ENCODE measurements around the gene ZMIZ1.

Gene ZMIZ1

DNA sequence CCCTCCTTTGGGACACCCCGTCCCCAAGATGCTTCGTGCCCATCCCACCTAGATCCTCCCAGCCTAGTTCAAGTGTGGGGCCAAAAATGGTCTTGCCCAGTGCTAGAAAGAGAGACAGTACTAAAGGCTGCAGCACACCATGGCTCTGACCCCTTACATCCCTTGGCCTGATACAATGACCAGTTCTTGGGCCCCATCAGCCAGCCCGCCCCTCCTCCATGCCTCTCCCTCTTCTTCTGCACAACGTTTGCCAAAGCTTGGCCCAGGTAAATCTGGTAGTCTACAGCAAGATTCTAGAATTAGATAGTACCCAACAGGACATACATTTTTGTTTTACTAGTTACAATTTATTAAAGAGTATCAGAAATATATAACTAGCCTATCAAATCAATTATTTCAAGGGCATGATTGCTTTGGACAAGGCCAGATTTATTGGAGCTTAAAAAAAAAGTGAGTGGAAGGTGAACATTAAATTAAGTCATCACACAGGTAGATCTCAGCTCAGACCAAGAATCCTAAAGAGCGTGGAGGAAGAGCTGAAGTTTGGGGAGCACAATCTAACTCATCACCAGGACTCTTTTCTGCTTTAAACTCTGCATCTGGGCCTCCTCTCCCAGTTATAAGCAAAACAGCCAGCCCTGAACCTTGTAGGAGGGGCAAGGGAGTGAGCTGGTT is 69.8 kb downstream of the ZMIZ1 start:
- no peak for DNase-seq (ENCODE audit: low read depth)

DNA sequence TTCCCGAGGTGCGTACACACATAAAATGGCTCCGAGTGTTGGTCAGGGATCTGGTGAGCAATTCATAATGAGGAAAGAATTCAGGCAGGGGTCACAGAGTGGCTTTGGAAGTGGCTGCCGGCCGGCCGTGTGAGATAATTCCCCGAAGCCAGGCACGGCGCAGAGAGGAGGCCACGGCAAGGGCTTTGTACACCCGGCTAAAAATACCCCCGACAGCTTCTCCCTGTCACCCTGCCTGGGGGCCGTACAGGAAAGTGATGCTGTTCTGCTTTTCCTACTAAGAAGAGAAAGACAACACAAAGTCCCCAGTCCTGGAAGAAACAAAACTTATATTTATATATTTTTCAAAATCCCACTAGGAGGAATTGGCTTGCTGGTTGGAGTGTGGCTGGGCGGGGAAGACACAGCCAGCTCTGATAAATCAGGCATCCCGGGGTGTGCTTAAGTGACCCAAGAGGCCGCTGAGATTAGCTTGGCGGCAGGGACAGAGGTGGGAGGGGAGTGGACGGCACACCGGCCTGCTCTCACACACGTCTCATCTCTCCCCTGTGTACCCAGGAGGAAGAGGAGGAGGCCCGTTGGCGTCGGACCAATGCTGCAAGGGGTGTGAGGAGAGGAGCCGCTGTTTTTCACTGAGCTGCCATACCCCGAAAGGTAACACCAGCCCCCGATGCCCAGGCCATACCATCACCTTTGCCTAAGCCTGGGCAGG is 70.5 kb downstream of the ZMIZ1 start:
- DNase-seq (ENCODE audit: low read depth): no peak

DNA sequence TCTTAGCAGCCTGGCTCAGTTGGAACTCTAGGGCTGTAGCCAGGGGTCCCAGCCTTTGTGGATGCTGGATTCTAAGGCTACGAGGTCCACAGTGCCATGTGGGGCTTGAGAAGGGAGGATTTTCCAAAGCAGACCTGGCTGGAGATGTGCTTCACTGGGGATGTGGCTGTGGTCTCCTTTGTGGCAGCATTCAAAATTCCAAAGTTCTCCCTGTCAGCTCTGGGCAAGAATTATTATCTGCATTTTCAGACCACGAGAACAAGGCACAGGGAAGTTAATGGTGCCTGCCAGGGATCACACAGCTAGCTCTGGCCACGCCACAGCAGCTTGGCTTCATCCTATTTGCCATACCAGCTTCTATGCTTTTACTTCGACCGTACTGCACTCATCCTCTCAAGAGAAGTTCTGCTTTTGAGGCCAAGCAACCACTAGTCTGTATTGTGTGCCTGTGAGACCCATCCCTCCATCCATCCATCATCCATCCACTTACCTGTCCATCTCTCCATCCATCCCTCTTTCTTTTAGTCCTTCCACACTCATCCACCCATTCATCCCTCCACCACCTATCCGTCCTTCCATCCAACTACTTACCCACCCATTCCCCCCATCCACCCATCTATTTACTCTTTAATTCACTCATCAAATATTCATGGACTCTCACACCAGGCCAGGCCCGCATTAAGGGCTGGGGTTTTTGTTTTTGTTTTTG is 71.5 kb downstream of the ZMIZ1 start:
- DNase-seq (ENCODE audit: low read depth): no peak

DNA sequence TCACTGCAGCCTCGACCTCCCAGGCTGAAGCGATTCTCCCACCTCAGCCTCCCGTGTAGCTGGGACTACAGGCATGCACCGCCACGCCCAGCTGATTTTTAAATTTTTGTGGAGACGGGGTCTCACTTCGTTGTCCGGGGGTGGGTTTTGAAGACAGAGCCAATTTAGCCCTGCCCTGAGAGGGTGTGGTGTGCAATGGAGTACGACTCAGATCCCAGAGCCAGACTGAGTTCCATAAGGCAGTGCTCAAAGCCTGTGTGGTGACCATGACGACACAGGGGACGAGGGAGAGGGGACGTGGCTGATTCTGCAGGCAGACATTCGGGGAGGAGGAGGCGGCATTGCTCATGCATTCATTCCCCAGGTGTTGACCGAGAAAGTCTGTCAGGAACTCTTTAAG is 72.1 kb downstream of the ZMIZ1 start:
- no peak for DNase-seq (ENCODE audit: low read depth)

DNA sequence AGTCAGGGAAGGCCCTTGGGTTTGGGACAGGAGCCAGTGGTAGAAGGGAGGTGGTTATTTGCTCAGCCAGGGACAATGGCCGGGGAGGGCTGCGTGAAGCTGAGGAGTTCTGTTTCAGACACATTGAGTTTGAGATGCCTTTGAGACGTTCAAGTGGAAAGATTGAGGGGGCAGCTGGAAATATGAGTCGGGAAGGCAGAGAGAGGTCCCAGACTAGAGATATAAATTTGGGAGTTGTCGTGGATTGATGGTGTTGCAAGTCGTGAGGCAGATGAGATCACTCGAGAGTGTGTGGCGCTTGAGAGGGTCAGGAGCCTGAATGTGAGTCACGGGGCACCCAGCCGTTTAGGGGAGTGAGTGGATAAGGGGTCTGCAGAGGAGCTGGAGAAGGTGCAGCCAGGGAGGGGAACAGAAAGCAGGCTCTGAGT is 73.3 kb downstream of the ZMIZ1 start:
- no peak for DNase-seq (ENCODE audit: low read depth)

DNA sequence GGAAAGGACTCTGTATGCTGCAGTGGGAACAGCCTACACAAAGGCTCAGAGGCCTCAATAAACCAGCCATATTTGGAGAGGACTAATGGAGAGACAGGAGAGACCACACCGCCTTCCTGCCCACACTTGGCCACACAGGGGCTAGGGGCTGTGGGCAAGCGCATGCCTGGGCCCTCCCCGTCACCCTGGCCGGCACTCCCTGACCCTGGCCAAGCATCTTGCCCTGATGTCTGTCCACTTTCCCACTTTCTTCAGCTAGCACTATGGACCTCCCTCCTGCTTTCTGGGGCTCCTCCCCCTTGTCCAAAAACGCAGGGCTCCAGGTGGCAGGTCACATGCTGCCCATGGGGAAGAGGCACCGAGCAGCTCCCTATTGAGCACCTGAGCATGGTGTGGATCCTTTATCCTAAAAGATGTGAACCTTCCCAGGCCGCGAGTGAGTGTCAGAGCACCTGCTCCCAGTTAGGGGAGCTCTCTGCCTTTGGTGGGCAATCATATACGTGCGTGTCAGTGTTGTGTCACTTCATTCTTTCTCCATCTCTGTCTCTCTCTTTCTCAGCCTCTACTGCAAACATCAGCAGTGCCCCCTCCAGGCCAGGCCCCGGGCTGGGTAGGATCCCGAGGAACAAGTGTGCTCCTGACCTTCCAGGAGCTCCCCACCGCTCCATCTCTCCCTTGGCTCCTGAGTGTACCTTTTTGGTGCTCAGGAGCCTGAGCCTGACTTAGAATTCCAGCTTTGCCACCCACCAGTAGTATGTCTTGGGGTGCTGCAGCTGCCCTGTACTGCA is 74.0 kb downstream of the ZMIZ1 start:
- no peak for DNase-seq (ENCODE audit: low read depth)

DNA sequence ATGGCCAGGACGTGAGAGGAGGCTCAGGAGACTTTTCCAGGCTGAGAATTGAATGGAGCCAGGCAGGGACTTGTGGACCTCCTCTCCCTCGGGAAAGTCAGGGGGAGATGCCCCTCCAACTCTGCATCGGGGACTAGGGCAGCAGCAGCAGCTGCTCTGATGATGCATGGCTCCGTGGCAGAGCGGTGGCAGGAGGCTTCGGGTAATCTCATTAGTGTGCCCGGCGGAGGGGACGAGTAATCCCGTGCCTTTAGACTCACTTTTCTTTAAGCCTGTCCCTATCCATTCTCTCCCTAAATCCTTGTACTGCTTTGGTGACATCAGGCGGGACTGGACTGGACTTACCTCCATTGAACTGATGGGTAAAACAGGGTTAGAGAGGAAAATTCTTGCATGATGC is 75.1 kb downstream of the ZMIZ1 start:
- no peak for DNase-seq (ENCODE audit: low read depth)

DNA sequence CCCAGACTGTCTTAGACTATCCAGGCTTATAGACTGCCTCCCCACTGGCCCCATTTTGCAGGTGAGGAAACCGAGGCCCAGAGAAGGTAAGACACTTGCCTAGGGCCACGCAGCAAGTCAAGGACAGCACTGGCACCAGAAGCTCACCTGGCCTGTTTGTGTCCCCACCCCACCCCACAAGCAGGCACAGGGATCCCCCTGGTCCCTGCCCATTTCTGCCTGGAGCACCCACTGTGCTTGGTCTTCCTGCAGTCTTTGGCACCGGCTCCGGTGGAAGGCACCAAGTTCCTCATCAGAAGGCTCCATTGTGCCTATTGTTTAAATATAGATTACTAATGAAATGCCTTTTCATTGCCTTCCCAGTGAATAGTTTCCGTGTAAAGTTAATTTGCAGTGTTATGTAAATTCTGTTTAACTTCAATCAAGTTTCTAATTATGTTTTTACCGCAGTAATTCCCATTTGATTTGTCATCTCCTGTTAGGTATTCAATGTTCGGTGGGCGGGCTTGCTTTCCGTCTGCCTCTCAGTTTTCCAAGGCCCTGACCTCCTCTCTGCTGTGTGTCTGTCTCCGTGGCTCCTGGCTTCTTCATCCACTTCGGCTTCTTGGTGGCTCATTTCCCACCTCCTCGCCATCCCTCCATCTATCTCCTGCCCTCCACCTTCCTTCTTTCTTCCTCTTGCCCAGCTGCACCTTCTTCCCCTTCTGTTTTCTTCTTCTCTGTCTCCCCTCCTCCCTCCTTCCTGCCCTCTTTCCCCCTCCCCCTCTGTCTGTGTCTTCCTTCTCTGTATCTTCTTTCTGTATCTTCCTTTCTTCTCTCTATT is 75.8 kb downstream of the ZMIZ1 start:
- no peak for DNase-seq (ENCODE audit: low read depth)

DNA sequence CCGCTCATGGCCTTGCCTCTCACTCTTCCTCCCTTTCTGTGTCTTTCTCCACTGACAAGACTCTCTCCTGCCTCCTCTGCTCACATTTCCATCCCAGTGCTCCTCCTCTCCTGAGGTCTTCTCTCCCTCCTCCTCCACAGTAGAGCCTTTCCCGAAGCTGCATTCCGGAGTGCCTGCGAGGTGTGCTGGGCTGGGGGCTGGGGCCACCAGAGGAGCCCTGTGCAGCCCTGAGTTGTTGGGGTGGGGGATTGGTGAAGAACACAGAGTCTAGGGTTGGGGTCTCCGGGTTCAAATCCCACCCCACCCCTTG is 76.4 kb downstream of the ZMIZ1 start:
- DNase-seq (ENCODE audit: low read depth): no peak

DNA sequence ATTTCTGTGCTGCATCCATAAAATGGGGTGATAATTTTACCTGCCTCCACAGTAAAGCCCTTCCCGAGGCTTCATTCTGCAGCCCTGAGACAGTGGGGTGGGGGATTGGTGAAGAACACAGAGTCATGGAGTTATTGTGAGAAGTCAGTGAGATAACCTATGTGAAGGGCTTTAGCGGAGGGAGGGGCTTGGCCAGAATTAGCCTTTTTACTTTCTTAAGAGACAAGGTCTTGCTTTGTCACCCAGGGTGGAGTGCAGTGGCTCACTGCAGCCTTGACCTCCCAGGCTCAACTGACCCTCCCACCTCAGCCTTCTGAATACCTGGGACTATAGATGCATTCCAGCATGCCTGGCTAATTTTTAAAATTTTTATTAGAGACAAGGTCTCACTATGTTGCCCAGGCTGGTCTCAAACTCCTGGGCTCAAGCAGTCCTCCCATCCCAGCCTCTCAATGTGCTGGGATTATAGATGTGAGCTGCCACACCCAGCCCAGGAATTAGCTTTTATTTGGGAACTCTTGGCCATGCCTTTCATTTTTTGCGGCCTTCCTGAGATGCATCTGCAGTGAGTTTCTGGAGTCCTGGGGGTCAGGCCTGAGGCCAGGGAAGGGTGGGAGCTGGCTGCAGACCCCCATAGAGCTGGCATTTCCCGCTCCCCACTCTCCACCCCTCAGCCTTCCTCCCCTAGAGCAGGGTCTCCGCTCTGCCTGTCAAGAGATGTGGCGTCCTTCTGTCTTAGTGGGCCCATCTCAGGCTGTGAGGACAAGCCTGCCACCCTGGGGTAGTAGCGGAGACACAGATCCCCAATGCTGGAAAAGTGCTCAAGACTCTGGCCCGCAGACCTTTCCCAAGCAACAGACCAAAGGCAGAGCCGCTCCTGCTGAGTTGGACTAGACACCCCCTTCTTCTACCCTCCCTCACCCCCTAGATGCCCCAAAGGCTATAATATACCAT is 77.0 kb downstream of the ZMIZ1 start:
- no peak for DNase-seq (ENCODE audit: low read depth)

DNA sequence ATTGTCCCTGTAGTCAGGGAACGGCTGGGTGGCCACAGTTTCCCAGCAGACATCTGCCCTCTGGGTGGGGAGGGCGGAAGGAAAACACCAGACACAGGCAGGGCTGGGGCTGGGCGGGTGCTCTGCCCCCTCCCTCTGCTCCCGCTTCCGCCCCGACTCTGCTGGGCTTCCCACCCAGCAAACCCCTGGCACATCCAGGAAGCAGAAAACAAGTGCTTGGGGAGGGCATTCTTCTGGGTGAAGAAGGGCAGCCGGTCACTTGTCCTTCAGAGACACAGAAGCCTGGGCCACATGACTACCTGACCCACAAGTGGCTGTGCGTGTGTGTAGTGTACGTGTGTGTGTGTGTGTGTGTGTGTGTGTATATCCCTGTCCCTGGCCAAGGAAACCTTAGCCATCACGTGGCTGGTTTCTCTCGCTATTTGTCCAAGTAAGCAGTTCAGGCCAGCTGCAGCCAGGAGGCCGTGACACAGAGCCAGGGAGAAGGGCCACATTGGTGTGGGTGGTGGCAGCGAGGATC is 77.9 kb downstream of the ZMIZ1 start:
- DNase-seq (ENCODE audit: low read depth): no peak

DNA sequence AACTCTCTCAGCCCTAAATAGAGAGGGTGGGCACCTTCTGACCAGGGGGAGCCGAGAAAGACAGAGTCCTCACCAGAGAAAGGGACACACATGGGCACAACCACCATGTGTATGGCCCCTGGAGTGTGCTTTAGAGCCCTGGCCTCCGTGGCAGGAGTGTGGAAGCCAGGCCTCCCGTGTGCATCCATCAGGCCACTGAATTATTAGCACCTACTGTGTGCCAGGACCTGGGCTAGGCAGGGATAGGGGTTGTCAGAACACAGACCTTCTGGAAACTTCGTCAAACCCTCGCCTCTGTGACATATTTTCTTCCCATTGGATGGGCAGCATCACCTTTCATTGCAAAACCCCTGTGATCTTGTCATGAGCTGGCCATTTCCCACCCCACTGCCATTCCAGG is 78.5 kb downstream of the ZMIZ1 start:
- no peak for DNase-seq (ENCODE audit: low read depth)

DNA sequence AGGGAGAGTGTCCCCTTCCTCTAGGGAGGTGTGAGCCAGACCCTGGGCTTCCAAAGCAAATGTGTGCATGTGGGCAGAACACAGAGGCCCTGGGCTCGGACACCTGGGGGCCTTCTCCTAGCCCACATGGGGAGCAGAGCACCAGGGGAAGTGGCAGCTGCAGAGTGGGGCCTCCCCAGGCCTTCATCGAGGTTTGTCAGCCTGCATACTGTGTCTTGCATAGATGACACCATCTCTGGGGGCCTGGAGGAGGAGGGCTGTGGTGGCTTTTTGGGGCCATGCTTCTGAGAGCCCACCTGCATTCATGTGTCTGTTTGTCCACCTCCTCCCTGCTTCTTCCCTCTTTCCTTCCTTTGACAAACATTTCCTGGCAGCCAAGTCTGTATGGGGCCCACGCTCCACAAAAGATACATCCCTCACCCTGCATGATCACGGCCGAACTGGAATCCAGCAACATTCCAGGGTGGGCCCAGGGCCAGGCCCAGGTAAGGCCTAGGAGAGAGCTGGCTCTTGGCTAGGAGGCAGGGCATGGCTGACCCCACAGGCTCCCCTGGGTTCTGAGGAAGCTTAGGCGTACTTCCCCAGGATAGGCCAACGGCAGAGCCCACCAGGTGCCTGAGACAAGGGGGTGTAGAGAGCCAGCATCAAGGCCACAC is 79.2 kb downstream of the ZMIZ1 start:
- no peak for DNase-seq (ENCODE audit: low read depth)

DNA sequence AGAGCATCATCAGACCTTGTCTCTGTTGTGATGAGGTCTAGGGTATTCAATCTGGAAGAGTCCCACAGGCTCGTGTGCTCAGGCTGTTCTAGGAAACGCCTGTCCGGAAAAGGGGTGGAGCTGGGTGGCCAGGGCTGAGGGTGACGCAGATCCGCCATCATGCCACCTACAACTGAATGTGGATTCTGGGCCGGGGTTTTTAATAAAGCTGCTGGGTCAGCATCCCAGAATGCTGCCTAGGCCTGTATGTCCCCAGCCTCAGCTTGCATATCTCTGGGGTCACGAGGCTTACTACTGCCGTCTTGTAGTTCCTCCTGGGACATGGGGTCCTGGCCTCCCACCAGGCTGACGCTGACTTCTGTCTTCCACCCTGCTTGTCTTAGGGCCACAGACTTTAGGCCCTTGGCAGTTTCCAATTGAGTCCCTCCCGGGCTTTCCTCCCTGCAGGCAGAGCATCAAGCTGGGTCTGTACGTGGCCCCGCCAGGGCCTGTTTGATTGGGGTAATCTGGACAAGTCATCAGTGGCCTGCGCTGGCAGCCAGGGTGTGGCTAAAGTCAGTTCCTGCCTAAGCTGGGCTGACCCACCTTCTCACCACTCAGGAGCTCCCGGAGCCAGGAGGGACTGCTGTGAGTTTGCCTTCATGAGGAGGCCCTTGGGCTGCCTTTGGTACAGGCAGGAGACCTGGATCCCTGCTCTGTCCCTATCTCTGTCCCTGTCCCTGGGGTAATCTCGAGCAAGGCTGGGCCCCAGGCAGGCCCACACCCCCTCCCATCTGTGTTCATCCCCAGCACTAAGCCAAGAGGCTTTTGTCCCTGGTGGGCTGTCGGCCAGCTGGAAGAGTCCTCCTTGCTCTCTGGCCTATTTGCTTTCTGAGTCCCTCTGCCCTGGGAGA is 79.9 kb downstream of the ZMIZ1 start:
- DNase-seq (ENCODE audit: low read depth): no peak

DNA sequence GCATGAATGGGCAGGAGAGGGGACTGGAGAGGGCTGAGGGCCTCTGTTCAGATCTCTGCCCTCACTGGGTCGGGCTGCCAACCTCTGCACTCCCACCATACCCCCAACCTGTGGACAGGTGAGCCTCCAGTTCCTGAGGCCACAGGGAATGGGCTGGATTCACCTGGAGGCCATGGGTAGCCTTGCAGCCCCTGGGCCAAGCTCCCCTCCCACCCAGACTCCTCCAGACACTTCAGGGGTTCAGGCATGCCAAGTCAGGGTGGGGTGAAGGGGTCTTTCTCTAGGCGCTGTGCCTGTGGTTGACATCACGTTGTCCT is 80.5 kb downstream of the ZMIZ1 start:
- no peak for DNase-seq (ENCODE audit: low read depth)

DNA sequence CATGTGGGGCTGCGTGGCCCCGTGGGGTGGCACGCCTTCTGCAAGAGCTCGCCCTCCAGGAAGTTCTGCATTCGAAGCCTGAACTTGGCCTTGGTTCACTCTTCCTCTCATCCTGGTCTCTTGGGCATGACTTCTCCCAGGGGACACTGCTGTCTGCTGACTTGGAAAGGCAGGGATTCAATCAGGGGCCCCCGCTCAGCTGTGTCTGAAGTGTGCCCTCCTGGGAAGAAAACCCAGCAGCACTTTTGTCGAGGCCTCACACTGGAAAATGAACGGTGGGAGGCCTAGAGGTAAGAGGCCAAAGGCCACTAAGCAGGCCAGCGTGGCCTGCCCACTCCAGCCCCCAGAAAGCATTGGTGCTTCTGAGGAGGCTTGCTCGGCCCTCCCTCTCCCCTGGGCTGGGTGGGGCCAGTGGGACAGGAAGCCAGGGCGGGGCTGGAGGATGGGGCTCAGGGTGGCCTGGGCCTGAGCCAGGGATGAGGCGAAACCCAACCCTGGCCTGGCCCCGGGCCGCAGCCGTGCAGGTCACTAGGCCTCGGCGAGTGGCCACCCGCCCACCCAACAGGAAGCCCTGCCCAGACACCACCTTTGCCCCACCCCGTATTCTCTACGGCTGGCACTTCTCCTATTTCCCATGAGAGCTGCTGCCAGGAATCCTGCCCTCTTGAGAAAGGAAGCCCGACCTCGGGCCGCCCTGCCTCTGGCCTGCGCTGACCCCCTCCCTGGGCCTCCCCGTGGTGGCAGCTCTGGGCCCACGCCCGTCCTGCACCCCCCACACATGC is 81.1 kb downstream of the ZMIZ1 start:
- DNase-seq (ENCODE audit: low read depth): peak; percentile 17

DNA sequence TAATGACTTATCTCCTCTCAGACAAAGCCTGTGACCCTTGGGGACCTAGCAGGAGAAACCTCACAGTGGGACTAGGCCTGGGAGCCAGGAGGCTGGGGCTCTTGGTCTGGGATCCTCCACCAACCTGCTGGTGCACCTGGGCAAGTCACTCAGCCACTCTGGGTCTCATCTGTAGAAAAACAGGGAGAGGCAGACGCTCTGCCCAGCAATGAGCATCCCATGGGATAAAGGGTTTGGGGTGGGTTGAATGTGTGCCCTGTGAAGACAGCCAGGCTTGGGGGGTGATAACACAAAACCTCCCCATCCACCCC is 81.6 kb downstream of the ZMIZ1 start:
- DNase-seq (ENCODE audit: low read depth): no peak

DNA sequence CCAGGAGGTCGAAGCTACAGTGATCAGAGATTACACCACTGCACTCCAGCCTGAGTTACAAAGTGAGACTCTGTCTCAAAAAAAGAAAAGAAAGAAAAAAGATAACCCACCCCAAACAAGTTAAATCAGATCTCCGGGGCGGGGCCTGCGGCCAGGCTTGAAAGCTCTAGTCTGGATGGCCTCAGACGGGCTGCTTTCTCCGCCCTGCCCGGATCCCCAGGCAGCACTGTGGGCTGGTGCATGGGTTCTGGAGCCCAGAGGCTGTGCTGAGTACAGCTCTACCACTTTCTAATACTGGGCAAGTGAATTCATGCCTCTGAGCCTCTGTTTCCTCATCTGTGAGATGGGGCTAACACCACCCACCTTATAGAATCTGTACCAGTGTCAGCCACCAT is 83.7 kb downstream of the ZMIZ1 start:
- no peak for DNase-seq (ENCODE audit: low read depth)
